GM18507 (cell line): ENCODE results near the gene ARMC7.
"Not testable (repeated sequence)": the region's sequence is repeated elsewhere in the genome, so short reads cannot be mapped to it uniquely, and the experiment has no call there.

Experiments used
- DNase-seq: peaks from one replicate; pipeline ENCODE4 v3.0.0; 2011; ENCODE audit warnings: low read depth; ENCODE audit not compliant: insufficient read length; ENCODE audit errors: extremely low spot score
- FAIRE-seq: peaks from 2 replicates; lab custom pipeline; 2011; peaks lifted over from hg19 to GRCh38; lab: Jason Lieb, UNC

Gene ARMC7

DNA sequence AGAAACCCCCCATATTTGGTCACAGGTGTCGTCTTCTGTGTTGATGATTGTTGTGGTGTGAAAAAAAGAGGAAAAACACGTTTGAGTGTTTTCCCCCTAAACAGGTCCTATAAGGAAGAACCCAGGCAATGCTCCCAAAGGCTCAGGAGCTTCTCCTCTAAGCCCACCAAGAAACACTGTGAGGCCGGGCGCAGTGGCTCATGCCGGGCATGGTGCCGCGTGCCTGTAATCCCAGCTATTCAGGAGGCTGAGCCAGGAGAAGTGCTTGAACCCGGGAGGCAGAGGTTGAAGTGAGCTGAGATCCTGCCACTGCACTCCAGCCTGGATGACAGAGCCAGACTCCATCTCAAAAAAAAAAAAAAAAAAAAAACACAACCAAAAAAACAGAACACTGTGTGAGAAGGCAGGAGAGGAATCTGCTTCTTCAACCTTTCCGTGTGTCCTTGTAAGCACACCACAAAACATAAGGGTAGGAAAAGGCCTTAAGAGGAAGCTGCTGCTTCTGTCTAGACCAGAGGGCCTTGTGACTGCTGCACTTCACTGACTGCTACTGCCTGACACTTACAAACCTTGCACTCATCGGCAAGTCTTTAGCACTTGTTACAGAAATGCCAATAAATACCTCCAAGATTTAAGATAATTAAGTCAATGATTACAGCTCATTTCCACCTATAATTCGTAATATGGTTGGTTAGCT is 35.2 kb downstream of the ARMC7 start:
- DNase-seq (no peak), FAIRE-seq (no peak)

DNA sequence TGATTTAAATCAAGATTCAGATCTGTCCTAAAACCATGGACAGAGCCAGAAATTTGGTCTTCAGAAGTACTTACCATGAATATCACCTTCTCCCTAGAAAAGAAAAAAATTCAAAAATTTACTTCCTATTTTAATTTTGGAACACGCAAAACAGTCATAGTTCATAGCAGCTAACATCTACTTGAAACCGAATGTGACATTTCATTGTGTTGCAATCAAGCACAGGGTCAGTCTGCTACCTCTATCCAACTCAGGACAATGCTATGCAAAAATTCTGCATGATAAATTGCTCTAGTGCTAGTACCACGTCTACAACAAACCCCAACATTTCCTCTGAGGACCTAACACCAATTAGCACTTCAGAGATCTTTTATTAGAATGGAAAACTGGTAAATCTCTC is 36.8 kb downstream of the ARMC7 start:
- no peak for FAIRE-seq

DNA sequence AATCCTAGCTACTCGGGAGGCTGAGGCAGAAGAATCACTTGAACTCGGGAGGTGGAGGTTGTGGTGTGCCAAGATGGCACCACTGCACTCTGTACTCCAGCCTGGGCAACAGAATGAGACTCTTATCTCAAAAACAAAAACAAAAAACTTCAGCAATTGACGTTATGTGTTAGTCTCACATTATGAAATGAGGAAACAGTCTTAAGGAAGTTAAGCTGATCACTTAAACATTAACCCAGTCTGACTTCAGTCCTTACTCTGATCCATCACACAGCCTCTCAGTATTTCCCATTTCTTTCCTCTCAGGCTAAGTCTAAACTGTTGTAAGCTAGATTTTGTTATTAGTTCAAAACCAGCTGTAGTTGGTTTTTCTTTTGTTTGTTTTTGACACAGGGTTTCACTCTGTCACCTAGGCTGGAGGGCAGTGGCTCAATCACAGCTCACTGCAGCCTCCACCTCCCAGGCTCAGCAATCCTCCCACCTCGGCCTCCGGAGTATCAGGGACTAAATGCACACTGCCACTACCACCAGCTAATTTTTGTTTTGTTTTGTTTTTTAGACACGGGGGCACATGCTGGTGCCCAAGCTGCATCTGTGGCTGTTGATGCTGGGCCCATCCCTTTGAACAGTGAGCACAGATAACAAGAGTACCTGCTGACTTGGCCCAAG is 38.2 kb downstream of the ARMC7 start:
- DNase-seq, result no peak
- FAIRE-seq, result no peak

More for the DNA sequence above, 36.8 kb downstream of the ARMC7 start:
- no peak for DNase-seq

DNA sequence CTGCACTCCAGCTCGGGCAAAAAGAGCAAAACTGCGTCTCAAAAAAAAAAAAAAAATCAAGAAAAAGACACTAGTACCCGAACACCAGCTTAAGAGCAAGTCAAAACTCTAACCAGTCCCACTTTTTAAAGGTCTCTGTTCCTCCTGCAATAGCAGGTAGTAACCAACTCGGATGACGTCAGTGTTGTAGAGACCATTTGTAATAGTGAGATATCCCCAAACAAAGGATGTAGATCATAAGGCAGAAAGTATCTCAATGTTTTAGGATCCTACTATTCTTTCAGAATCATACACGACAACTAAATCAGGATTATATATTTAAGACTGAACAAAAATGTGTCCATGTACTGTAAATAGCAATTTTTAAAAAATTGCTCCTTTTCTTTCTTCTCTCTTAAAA is 42.2 kb downstream of the ARMC7 start:
- DNase-seq (no peak), FAIRE-seq (no peak)

DNA sequence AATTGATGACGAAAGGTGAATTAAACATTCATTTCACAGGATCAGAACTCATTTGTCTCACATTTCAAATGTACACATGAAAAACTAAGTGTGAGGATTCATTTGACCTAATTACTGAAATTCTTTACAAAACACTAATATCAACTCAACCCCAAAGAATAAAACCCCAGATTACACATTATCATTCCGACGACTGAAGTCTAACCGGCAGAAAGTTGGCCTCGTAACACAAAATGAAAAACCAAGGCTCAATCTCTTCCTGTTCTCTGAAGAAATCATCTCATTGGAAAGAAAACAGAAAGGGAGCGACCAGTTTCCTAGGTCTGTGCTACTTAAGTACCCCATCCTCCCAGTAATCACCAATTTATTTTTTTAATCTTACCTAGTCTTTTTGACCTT is 42.8 kb downstream of the ARMC7 start:
- no peak for DNase-seq
- FAIRE-seq, result no peak

DNA sequence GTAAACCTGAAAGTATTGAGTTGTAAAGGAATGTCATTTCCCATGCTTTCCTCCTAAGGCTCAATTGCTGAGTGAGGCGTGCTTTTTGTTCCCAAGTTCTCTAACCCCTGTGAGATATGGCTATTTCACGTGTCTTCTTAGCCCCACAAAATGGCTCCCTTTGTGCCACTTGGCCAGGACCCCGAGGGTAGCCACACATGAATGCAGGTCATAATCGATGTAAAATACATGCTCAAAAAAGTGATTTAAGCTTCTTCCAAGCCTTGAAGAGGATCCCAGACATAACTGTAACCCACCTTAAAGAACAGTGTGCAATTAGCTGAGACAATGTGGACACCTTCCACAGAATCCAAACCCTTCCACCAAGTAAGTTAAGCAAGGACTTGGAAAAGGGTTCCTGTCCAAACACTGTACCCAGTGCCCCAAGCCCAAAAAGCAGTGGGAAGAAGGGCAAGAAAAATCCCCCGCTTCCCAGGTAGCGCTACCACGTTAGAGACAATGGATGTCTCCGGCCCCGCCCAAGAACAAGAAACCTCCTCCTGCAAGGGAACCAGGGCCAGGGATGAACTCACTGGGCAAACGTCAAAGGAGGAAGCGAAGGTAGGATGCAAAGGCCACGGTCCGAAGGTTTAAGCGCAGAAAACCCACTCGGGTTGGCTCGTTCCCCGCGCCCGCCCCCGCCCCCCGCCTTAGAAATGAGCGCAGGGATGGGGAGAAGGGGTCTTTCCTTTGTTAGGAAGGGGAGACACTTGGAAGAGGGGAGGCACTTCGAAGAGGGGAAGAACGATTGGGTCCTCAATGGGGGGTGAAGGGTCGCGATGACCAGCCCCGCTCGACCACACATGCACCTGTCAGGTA is 43.4 kb downstream of the ARMC7 start:
- DNase-seq (no peak), FAIRE-seq (peak; percentile 58)

DNA sequence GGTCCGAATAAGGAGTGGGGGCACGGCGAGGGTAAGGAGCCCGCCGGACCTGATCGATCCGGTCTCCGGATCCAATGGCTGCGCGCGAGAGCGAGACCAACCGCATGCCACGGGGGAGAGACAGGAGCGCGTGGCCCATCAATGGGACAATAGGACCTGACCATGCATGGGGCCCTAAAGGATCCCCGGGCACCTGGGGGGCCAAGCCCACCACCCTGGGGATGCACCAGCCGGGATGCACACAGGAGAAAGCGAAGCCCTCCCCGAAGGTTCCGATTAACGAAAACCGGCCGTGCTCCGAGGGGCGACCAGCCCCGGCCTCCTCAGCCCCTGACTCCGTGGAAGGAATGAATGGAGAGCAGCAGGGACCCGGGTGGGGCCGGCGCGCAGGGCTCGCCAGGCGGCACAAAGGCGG is 44.0 kb downstream of the ARMC7 start:
- DNase-seq (no peak), FAIRE-seq (no peak)

DNA sequence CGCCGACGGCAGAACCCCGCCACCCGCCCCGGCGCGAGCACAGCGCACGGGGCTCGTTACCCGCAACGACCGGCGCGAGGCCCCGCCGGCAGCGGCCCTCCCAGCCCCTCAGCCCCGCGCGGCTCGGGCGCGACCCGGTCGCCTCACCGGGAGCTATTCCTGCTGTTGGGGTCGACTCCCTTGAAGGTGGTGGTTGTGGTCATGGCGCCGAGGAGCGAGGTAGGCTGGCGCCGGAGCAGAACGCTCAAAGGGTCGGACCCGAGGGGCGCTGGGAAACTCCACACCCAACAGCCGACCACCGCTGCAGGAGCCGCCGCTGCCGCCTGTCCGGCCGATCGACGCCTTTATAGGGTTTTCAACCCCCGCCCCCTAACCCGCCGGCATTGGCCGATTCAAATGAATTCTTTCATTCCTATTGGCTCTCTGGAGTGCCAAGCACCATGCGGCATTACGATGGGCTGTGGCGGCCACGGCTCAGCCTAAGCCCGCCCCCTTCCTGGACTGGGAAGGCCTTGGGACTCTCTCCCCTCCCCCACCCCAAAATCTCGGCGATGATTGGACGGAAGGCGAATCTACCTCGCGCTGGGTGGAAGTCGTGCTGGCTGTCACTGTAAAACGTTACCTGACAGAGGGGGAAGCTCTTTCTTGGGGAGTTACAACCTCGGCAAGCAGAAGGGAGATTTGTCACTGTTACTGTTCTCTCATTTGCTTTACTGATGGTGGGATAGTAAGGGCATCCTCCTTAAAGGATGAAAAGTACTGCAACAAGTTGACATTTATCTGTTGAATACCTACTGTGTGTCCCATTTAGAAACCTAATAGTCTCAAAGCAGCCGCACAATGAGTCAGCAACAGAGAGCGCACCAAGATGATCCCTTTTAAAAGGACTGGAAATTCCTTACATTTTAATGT is 44.7 kb downstream of the ARMC7 start, which contains the start of gene JPT1:
Gene JPT1, minus strand, starts transcription at position 318 of the 912 bp plus-strand sequence. Its CDS starts 115 bp downstream, at position 203.
- FAIRE-seq (peak; percentile 99), DNase-seq (peak; percentile 95)

DNA sequence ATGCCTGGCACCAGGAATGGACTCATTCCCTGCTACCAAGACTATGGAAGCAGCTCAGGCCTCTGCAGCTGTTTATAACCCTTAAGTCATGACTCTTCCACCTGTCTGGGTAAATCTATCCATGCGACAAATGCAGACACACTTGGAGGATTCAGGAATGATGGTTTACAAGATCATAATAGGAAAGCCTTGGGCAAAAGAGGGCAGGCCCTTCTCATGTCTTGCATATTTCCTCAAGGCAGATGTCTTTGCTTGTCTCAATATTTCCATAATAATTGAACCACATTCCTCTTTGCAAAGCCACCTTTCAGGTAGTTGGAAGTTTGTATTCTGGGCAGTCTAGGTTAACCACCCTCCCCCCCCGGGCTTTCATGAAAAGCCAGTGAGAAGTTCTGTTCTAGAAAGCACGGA is 45.4 kb downstream of the ARMC7 start:
- FAIRE-seq, result no peak
- no peak for DNase-seq

DNA sequence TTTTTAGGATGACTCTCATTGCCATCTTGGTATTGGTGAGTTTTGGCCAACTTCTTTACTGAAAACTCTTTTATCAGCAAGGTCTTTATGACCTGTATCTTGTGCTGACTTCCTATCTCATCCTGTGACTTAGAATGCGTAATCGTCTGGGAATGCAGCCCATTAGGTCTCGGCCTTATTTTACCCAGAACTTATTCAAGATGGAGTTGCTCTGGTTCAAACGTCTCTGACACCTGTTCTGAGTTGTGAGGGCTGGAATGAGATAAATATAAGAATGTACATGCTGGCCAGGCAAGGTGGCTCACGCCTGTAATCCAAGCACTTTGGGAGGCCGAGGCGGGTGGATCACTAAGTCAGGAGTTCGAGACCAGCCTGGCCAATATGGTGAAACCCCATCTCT is 48.7 kb downstream of the ARMC7 start:
- not testable (repeated sequence) for FAIRE-seq, DNase-seq

DNA sequence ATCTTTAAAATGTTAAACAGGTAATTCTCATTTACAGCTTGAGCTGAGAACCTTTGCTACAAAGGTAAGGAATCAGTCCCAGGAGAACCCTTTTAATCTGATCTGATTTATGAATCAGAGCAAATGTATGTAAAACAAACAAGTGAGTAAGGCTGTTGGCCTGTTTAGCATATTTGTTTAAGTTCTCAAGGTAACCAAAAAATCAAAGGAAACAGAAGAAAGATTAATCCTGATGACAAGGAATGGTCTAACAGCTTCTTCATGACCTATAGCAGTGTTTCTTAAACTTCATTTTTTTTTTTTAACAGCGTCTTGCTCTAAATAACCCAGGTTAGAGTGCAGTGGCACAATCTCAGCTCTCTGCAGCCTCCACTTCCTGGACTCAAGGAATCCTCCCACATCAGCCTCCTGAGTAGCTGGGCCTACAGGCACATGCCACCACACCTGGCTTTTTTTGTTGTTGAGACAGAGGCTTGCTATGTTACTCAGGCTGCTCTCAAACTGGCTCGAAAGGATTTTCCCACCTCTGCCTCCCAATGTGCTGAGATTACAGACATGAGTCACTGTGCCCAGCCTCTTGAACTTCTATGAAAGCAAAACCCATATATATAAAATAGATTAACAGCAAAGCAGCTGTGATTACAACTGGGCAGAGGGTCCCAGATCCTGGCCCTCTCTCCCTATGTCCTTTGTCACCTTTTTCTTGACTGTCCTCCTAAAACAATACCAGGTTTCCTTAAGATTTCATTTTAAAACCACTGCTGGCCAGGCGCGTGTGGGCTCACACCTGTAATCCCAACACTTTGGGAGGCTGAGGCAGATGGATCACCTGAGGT is 49.6 kb downstream of the ARMC7 start:
- DNase-seq (no peak), FAIRE-seq (no peak)

DNA sequence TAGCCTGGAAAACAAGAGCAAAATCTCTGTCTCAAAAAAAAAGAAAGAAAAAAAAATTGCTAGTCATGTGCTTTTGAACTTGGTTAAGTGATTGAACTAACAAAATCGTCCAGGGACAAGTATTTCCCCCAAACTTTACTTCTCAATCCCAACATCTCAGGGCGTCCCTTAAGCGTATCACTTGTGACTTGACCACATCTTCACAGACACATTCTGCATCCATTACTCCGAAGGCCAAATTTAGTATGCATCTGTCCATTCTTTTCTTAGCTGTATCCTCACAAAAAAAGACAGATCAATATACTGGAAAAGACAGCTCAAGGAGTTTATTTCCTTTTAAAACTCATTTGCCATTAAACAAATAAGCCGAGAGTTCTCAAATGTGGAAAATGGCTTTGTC is 50.4 kb downstream of the ARMC7 start:
- DNase-seq, result no peak
- FAIRE-seq, result no peak

DNA sequence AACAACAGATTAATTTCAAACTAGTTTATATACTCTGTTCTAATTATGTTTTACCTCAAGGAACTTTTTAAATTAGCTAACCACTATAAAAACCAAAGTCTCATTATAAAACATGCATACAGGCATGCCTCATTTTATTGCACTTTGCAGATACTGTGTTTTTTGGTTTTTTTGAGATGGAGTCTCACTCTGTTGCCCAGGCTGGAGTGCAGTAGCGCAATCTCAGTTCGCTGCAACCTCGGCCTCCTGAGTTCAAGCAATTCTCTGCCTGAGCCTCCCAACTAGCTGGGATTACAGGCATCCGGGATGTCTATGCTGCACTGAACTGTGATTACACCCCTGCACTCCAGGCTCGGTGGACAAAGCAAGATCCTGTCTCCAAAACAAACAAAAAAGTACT is 53.3 kb downstream of the ARMC7 start:
- no peak for DNase-seq
- no peak for FAIRE-seq

DNA sequence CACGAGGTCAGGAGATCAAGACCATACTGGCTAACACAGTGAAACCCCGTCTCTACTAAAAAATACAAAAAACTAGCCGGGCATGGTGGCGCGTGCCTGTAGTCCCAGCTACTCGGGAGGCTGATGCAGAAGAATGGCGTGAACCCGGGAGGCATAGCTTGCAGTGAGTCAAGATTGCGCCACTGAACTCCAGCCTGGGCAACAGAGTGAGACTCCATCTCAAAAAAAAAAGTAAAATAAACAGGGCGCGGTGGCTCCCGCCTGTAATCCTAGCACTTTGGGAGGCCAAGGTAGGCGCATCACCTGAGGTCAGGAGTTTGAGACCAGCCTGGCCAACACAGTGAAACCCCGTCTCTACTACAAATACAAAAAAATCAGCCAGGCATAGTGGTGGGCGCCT is 54.8 kb downstream of the ARMC7 start:
- DNase-seq, FAIRE-seq: not testable (repeated sequence)

DNA sequence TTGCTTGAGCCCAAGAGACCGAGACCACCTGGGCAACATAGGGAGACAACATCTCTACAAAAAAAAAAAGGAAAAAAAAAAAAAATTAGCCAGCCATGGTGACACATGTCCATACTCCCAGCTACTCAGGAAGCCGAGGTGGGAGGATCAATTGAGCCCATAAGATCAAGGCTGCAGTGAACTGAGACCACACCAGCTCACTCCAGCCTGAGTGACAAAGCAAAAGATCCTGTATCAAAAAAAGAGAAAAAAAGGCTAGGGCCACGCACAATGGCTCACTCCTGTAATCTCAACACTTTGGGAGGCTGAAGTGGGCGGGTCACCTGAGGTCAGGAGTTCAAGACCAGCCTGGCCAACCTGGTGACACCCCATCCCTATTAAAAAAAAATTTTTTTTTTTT is 59.2 kb downstream of the ARMC7 start:
- DNase-seq, result no peak
- FAIRE-seq, result no peak

DNA sequence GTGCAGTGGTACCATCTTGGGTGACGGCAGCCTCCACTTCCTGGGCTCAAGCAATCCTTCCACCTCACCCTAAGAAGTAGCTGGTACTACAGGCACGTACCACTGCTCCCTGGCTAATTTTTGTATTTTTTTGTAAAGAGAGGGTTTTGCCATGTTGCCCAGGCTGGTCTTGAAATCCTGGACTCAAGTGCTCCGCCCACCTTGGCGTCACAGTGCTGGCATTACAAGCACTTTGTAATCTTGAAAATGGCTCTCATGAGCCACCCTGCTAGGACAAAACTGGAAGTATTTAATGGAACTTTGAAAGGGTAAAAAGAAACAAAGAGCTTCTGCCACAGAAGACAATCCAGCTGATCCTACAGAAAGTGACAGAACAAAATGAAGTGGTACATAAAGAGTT is 63.8 kb downstream of the ARMC7 start:
- DNase-seq (no peak), FAIRE-seq (no peak)

DNA sequence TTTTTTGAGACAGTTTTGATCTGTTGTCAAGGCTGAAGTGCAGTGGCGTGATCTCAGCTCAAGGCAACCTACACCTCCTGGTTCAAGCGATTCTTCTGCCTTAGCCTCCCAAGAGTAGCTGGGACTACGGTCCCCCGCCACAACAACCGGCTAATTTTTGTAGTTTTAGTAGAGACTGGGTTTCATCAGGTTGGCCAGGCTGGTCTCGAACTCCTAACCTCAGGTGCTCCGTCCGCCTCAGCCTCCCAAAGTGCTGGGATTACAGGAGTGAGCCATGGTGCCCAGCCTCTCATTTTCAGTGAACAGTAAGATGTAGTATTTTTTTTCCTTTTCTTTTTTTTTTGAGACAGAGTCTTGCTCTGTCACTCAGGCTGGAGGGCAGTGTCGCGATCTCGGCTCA is 65.2 kb downstream of the ARMC7 start:
- DNase-seq (no peak), FAIRE-seq (no peak)

DNA sequence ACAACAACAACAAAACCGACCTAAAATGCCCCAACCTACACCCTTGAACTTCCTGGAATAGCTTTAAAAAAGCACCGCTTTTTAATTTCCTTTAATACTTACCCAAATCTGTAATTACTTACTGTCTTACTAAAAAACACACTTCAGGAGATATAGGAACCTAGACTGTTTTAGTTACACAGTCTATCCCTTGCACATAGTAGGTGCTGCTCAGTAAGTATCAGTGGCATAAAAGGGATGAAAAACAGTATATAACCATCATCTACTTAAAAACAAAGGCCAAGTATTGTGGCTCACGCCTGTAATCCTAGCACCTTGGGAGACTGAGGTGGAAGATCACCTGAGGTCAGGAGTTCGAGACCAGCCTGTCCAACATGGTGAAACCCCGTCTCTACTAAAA is 66.9 kb downstream of the ARMC7 start:
- DNase-seq, result no peak
- FAIRE-seq, result no peak

DNA sequence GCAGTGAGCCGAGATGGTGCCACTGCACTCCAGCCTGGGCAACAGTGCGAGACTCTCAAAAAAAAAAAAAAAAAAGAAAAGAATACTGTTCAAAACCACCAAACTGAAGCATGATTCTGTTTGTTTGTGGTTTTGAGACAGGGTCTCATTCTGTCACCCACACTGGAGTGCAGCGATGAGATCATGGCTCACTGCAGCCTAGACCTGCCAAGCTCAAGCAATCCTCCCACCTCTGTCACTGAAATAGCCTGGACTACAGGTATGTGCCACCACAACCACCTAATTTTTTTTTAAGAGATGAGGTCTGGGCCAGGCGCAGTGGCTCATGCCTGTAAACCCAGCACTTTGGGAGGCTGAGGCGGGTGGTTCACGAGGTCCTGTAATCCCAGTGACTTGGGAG is 68.7 kb downstream of the ARMC7 start:
- no peak for DNase-seq
- no peak for FAIRE-seq
